HEK293 (cell line): ENCODE data around the gene BFAR.

Source experiments
- CTCF ChIA-PET: fragments of 350-600 bp; formaldehyde crosslinking; extraction: SDS; loops from one replicate; lab custom pipeline; 2021; ENCODE audit warnings: antibody characterized with exemption; lab: Yijun Ruan, JAX
- POLR2A ChIA-PET: fragments of 300-600 bp; formaldehyde crosslinking; extraction: SDS; loops from one replicate; lab custom pipeline; 2020; ENCODE audit warnings: antibody characterized with exemption, inconsistent platforms; lab: Yijun Ruan, JAX
- H3K27ac ChIP-seq: fragments of 200-500 bp; sonication (Bioruptor generic); 2 replicates; pipeline ENCODE4 v1.5.1; 2014; ENCODE audit warnings: low read depth, low read length, control low read depth, inconsistent platforms; ENCODE audit errors: extremely low read depth
- H3K36me3 ChIP-seq, 2 experiments: fragments of 200-500 bp in 1 of 2; sonication (Bioruptor generic) in 1 of 2; 1 replicate in 1 of 2; 2 replicates in 1 of 2; pipeline ENCODE4 v1.5.1; 2014 to 2017; ENCODE audit warnings: inconsistent platforms in 2 of 2, low read length in 2 of 2; ENCODE audit not compliant: control insufficient read depth in 2 of 2, insufficient read depth in 1 of 2
- H3K4me1 ChIP-seq: fragments of 200-500 bp; sonication (Bioruptor generic); 2 replicates; pipeline ENCODE4 v1.5.1; 2014; ENCODE audit warnings: mild to moderate bottlenecking, low read length, inconsistent platforms; ENCODE audit not compliant: control insufficient read depth, insufficient read depth
- H3K4me3 ChIP-seq: 2 replicates; pipeline ENCODE4 v1.5.1; 2011; ENCODE audit warnings: low read depth, mild to moderate bottlenecking, control low read depth, low read length, moderate library complexity
- H3K9me3 ChIP-seq: fragments of 200-500 bp; sonication (Bioruptor generic); 2 replicates; pipeline ENCODE4 v1.5.1; 2014; ENCODE audit warnings: low read depth, low read length, inconsistent platforms; ENCODE audit not compliant: control insufficient read depth, insufficient read depth
- GLI2 ChIP-seq: fragments of 450-650 bp; formaldehyde crosslinking; IDR thresholded peaks from 2 replicates; pipeline ENCODE4; 2017; ENCODE audit warnings: missing biosample characterization, missing genetic modification characterization, low read depth, borderline replicate concordance
- KLF7 ChIP-seq: fragments of 450-650 bp; formaldehyde crosslinking; IDR thresholded peaks from 2 replicates; pipeline ENCODE4 v1.5.1; 2016; ENCODE audit warnings: missing biosample characterization, missing genetic modification characterization, borderline replicate concordance
- PRDM10 ChIP-seq: fragments of 450-650 bp; formaldehyde crosslinking; IDR thresholded peaks from 2 replicates; pipeline ENCODE4 v1.5.1; 2016; ENCODE audit warnings: missing biosample characterization, missing genetic modification characterization
- REST ChIP-seq: fragments of 450-650 bp; formaldehyde crosslinking; IDR thresholded peaks from 2 replicates; pipeline ENCODE4 v1.5.1; 2016; ENCODE audit warnings: missing biosample characterization, missing genetic modification characterization
- ZBTB20 ChIP-seq: fragments of 450-650 bp; formaldehyde crosslinking; IDR thresholded peaks from 2 replicates; pipeline ENCODE4 v1.5.1; 2016; ENCODE audit warnings: missing biosample characterization, missing genetic modification characterization
- ZNF16 ChIP-seq: fragments of 450-650 bp; formaldehyde crosslinking; IDR thresholded peaks from 2 replicates; pipeline ENCODE4 v1.5.1; 2016; ENCODE audit warnings: low read depth, missing biosample characterization, missing genetic modification characterization
- ZNF184 ChIP-seq: fragments of 450-650 bp; IDR thresholded peaks from 2 replicates; pipeline ENCODE4 v1.5.1; 2018; ENCODE audit warnings: missing biosample characterization, mild to moderate bottlenecking, missing genetic modification characterization
- ZNF223 ChIP-seq: fragments of 450-650 bp; formaldehyde crosslinking; IDR thresholded peaks from 2 replicates; pipeline ENCODE4 v1.5.1; 2016; ENCODE audit warnings: missing biosample characterization, missing genetic modification characterization
- ZNF248 ChIP-seq: fragments of 450-650 bp; formaldehyde crosslinking; IDR thresholded peaks from 2 replicates; pipeline ENCODE4 v1.5.1; 2017; ENCODE audit warnings: missing biosample characterization, missing genetic modification characterization
- ZNF26 ChIP-seq: fragments of 450-650 bp; formaldehyde crosslinking; IDR thresholded peaks from 2 replicates; pipeline ENCODE4 v1.5.1; 2016; ENCODE audit warnings: missing biosample characterization, missing genetic modification characterization
- ZNF274 ChIP-seq, 2 experiments: fragments of 200-500 bp in 1 of 2; fragments of 450-650 bp in 1 of 2; sonication (Bioruptor generic) in 1 of 2; formaldehyde crosslinking in 1 of 2; IDR thresholded peaks; 2 replicates each; pipeline versions ENCODE4 v1.5.1 to v1.6.1; 2014 to 2016; ENCODE audit warnings: borderline replicate concordance in 1 of 2, inconsistent platforms in 1 of 2, low read length in 1 of 2, missing biosample characterization in 1 of 2, missing genetic modification characterization in 1 of 2
- ZNF366 ChIP-seq: fragments of 450-650 bp; formaldehyde crosslinking; conservative IDR thresholded peaks from 2 replicates; pipeline ENCODE4 v1.5.1; 2016; ENCODE audit warnings: missing biosample characterization, missing genetic modification characterization
- ZNF404 ChIP-seq: fragments of 450-650 bp; formaldehyde crosslinking; IDR thresholded peaks from 2 replicates; pipeline ENCODE4 v1.5.1; 2017; ENCODE audit warnings: missing biosample characterization, missing genetic modification characterization
- ZNF548 ChIP-seq: fragments of 450-650 bp; formaldehyde crosslinking; IDR thresholded peaks from 2 replicates; pipeline ENCODE4 v1.5.1; 2016; ENCODE audit warnings: missing biosample characterization, missing genetic modification characterization
- ZNF555 ChIP-seq: fragments of 450-650 bp; formaldehyde crosslinking; conservative IDR thresholded peaks from 2 replicates; pipeline ENCODE4 v1.5.1; 2017; ENCODE audit warnings: missing biosample characterization, mild to moderate bottlenecking, missing genetic modification characterization, inconsistent platforms
- ZNF561 ChIP-seq: fragments of 450-650 bp; IDR thresholded peaks from 2 replicates; pipeline ENCODE4 v1.5.1; 2018; ENCODE audit warnings: missing biosample characterization, missing genetic modification characterization, borderline replicate concordance
- ZNF677 ChIP-seq: fragments of 450-650 bp; IDR thresholded peaks from 2 replicates; pipeline ENCODE4 v1.5.0; 2018; ENCODE audit warnings: missing biosample characterization, mild to moderate bottlenecking, missing genetic modification characterization, moderate library complexity
- ZNF777 ChIP-seq: fragments of 450-650 bp; formaldehyde crosslinking; IDR thresholded peaks from 2 replicates; pipeline ENCODE4 v1.5.1; 2017; ENCODE audit warnings: missing biosample characterization, missing genetic modification characterization, borderline replicate concordance
- ZNF792 ChIP-seq: fragments of 450-650 bp; formaldehyde crosslinking; IDR thresholded peaks from 2 replicates; pipeline ENCODE4 v1.5.1; 2016; ENCODE audit warnings: missing biosample characterization, missing genetic modification characterization
- ZSCAN23 ChIP-seq: fragments of 450-650 bp; formaldehyde crosslinking; IDR thresholded peaks from 2 replicates; pipeline ENCODE4 v1.5.1; 2016; ENCODE audit warnings: missing biosample characterization, missing genetic modification characterization
- ZXDB ChIP-seq: fragments of 450-650 bp; formaldehyde crosslinking; IDR thresholded peaks from 2 replicates; pipeline ENCODE4 v1.5.1; 2016; ENCODE audit warnings: missing biosample characterization, missing genetic modification characterization
- TF ChIP-seq, protein P1 (sequence below): fragments of 450-650 bp; formaldehyde crosslinking; IDR thresholded peaks from 2 replicates; pipeline ENCODE4; 2016; ENCODE audit warnings: missing biosample characterization, missing genetic modification characterization
- TF ChIP-seq, protein P2 (sequence below): fragments of 450-650 bp; formaldehyde crosslinking; optimal IDR thresholded peaks from 2 replicates; pipeline ENCODE3; 2016; ENCODE audit warnings: missing biosample characterization, mild to moderate bottlenecking, missing genetic modification characterization
- TF ChIP-seq, protein P3 (sequence below): fragments of 450-650 bp; formaldehyde crosslinking; IDR thresholded peaks from 2 replicates; pipeline ENCODE4 v1.5.1; 2017; ENCODE audit warnings: missing biosample characterization, missing genetic modification characterization

The BFAR gene

DNA sequence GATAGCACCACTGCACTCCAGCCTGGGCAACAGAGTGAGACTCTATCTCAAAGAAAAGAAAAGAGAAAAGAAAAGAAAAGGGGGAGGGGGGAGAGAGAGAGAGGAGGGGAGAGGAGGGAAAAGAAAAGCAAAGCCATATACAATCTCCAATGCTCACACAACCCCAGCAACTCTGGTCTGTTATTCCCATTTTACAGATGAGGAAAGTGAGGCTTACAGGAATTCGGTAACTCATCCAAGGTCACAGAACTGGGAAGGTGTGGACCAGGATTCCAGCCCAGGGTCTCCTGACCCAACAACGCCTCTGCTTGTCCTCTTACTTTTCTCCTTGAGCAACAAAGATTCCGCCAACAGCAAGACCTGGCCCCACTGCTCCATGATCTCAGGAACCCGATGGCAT, 48.4 kb downstream of the BFAR start:
- Histone ChIP-seq H3K4me3 (no peak overlapping the region), H3K9me3 (no peaks in the 10 kb centered on the region), H3K27ac (no peak overlapping the region), H3K4me1 (no peaks in the 10 kb centered on the region), H3K36me3 (no peaks in the 10 kb centered on the region)
- CTCF ChIA-PET = no interaction called here
- TF ChIP-seq PRDM10 (tag by site-specific recombination) (no peak), GLI2 (tag by site-specific recombination) (no peak), ZNF677 (no peak), ZNF792 (tag by site-specific recombination) (no peak), ZNF777 (tag by site-specific recombination) (no peak), ZNF404 (tag by site-specific recombination) (no peak), ZNF274 (IDR thresholded peaks at IDR 0.05; ENCODE audit: low read length) (no peak), ZNF274 (tag by site-specific recombination; IDR thresholded peaks at IDR 0.05; ENCODE audit: borderline replicate concordance) (no peak), KLF7 (tag by site-specific recombination) (no peak), ZNF184 (no peak), ZNF548 (no peak), ZNF16 (tag by site-specific recombination) (no peak), ZXDB (tag by site-specific recombination) (no peak), ZNF555 (tag by site-specific recombination) (no peak), REST (tag by site-specific recombination) (no peak), ZNF26 (tag by site-specific recombination) (no peak)
- POLR2A ChIA-PET = no interaction called here

DNA sequence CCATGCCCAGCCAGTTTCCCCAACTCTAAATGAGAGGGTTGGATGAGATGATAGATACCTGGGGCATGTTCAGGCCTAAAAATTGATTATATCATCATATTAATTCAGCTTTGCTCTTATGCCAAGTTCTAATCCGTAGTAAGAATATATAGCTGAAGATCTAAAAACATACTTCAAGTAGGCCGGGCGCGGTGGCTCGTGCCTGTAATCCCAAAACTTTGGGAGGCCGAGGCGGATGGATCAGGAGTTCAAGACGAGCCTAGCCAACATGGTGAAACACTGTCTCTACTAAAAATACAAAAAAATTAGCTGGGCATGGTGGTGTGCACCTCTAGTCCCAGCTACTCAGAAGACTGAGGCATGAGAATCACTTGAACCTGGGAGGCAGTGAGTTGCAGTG, 49.4 kb downstream of the BFAR start:
- ChIA-PET POLR2A (no interaction called here), CTCF (interaction anchor here (0.6 to 0.7 kb wide), 2 partner anchors 439 to 467 kb away, joined by 3 read pairs; no protein-coding TSS in a partner anchor)
- Histone ChIP-seq H3K27ac (no peak overlapping the region), H3K4me1 (no peaks in the 10 kb centered on the region), H3K36me3 (no peaks in the 10 kb centered on the region), H3K9me3 (no peaks in the 10 kb centered on the region), H3K4me3 (no peak overlapping the region)
- TF ChIP-seq ZSCAN23 (tag by site-specific recombination) (no peak), ZBTB20 (tag by site-specific recombination) (no peak), ZNF223 (no peak), ZNF561 (no peak), ZNF248 (tag by site-specific recombination) (no peak), ZNF366 (no peak)
- TF ChIP-seq, protein P1, sequence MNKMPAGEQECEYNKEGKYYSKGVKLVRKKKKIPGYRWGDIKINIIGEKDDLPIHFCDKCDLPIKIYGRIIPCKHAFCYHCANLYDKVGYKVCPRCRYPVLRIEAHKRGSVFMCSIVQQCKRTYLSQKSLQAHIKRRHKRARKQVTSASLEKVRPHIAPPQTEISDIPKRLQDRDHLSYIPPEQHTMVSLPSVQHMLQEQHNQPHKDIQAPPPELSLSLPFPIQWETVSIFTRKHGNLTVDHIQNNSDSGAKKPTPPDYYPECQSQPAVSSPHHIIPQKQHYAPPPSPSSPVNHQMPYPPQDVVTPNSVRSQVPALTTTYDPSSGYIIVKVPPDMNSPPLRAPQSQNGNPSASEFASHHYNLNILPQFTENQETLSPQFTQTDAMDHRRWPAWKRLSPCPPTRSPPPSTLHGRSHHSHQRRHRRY (tag by site-specific recombination) = no peak
- TF ChIP-seq, protein P2, sequence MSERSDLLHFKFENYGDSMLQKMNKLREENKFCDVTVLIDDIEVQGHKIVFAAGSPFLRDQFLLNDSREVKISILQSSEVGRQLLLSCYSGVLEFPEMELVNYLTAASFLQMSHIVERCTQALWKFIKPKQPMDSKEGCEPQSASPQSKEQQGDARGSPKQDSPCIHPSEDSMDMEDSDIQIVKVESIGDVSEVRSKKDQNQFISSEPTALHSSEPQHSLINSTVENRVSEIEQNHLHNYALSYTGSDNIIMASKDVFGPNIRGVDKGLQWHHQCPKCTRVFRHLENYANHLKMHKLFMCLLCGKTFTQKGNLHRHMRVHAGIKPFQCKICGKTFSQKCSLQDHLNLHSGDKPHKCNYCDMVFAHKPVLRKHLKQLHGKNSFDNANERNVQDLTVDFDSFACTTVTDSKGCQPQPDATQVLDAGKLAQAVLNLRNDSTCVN (tag by site-specific recombination) = no peak
- TF ChIP-seq, protein P3, sequence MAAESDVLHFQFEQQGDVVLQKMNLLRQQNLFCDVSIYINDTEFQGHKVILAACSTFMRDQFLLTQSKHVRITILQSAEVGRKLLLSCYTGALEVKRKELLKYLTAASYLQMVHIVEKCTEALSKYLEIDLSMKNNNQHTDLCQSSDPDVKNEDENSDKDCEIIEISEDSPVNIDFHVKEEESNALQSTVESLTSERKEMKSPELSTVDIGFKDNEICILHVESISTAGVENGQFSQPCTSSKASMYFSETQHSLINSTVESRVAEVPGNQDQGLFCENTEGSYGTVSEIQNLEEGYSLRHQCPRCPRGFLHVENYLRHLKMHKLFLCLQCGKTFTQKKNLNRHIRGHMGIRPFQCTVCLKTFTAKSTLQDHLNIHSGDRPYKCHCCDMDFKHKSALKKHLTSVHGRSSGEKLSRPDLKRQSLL = no peak
